B cell (primary cell): ENCODE results near the gene GABRG2. TPM values are rescaled to one million over a fixed set of nuclear protein-coding genes. Genes with fewer than 3 reads are reported as not detected.
"Not testable (repeated sequence)": the region's sequence is repeated elsewhere in the genome, so short reads cannot be mapped to it uniquely, and the experiment has no call there.

Source experiments
- ATAC-seq: fragments of 200-7000 bp; cut with Tn5 transposase; one replicate; pipeline ENCODE4 v1.10.0; 2021; ENCODE audit warnings: low read depth, mild to moderate bottlenecking, moderate number of reproducible peaks, moderate library complexity
- CTCF ChIA-PET: fragments of 350-600 bp; sonication (Branson Sonifier 250); formaldehyde crosslinking; loops from one replicate; lab custom pipeline; 2021; ENCODE audit warnings: antibody characterized with exemption, inconsistent platforms; lab: Charles Lee
- POLR2A ChIA-PET: fragments of 350-600 bp; sonication (Branson Sonifier 250); formaldehyde crosslinking; loops from one replicate; lab custom pipeline; 2021; ENCODE audit warnings: antibody characterized with exemption; lab: Charles Lee
- DNase-seq: peaks from one replicate; pipeline ENCODE4 v3.0.0; 2013
- H2AFZ ChIP-seq: 2 replicates; pipeline ENCODE4 v1.6.1; 2012; ENCODE audit warnings: mild to moderate bottlenecking, low read depth, low read length; ENCODE audit not compliant: insufficient read depth, poor library complexity, severe bottlenecking
- H3K27ac ChIP-seq, 2 donors: 1 replicate in 1 of 2; 2 replicates in 1 of 2; pipeline ENCODE4 v1.5.1; 2012 to 2013; ENCODE audit warnings: low read length in 2 of 2, mild to moderate bottlenecking in 2 of 2, moderate library complexity in 1 of 2
- H3K27me3 ChIP-seq, 4 experiments: fragments of 200-600 bp in 1 of 4; sonication (generic) in 1 of 4; replicated peaks in 1 of 4; 1 replicate in 2 of 4; 2 replicates in 2 of 4; pipeline versions ENCODE4 v1.6.1 to v1.7.0; 2013 to 2016; ENCODE audit warnings: low read length in 3 of 4, mild to moderate bottlenecking in 2 of 4, mixed read lengths in 1 of 4, moderate library complexity in 1 of 4; ENCODE audit not compliant: insufficient read depth in 4 of 4, control insufficient read depth in 3 of 4; ENCODE audit errors: control extremely low read depth in 1 of 4
- H3K36me3 ChIP-seq, 2 experiments: replicated peaks in 1 of 2; 1 replicate in 1 of 2; 2 replicates in 1 of 2; pipeline versions ENCODE4 v1.6.1 to v1.7.1; 2013; ENCODE audit warnings: low read length in 1 of 2; ENCODE audit not compliant: insufficient read depth in 2 of 2, control insufficient read depth in 1 of 2; ENCODE audit errors: control extremely low read depth in 1 of 2, extremely low read depth in 1 of 2
- H3K4me1 ChIP-seq, 2 donors: fragments of 200-600 bp in 1 of 2; sonication (generic) in 1 of 2; 1 replicate in 1 of 2; 2 replicates in 1 of 2; pipeline versions ENCODE4 v1.5.1 to v1.6.1; 2013 to 2017; ENCODE audit warnings: low read length in 2 of 2; ENCODE audit not compliant: control insufficient read depth in 2 of 2, insufficient read depth in 2 of 2
- H3K4me2 ChIP-seq: replicated peaks from 2 replicates; pipeline ENCODE3; 2012; ENCODE audit warnings: mild to moderate bottlenecking, low read depth, low read length; ENCODE audit not compliant: poor library complexity, severe bottlenecking
- H3K4me3 ChIP-seq, 5 experiments: fragments of 200-600 bp in 1 of 5; sonication (generic) in 1 of 5; 1 replicate in 3 of 5; 2 replicates in 2 of 5; pipeline versions ENCODE4 v1.5.1 to v1.7.0; 2011 to 2016; ENCODE audit warnings: low read length in 4 of 5, mild to moderate bottlenecking in 4 of 5, low read depth in 2 of 5, control low read depth in 1 of 5, moderate library complexity in 1 of 5; ENCODE audit not compliant: insufficient read depth in 1 of 5; ENCODE audit errors: control extremely low read depth in 1 of 5, extremely low read depth in 1 of 5
- H3K79me2 ChIP-seq: fragments of 200-600 bp; sonication (generic); one replicate; pipeline ENCODE4 v1.6.0; 2016; ENCODE audit warnings: low read length; ENCODE audit not compliant: control insufficient read depth, insufficient read depth
- H3K9ac ChIP-seq: fragments of 200-600 bp; sonication (generic); 2 replicates; pipeline ENCODE4 v1.6.1; 2017; ENCODE audit warnings: mild to moderate bottlenecking, low read length, moderate library complexity
- H3K9me3 ChIP-seq, 3 donors: one replicate each; pipeline versions ENCODE4 v1.6.1 to v1.7.1; 2013; ENCODE audit warnings: low read length in 2 of 3; ENCODE audit not compliant: control insufficient read depth in 2 of 3, insufficient read depth in 1 of 3; ENCODE audit errors: control extremely low read depth in 1 of 3
- H4K20me1 ChIP-seq: 2 replicates; pipeline ENCODE4 v1.6.0; 2012; ENCODE audit warnings: mild to moderate bottlenecking, low read length; ENCODE audit not compliant: insufficient read depth, control insufficient read depth, poor library complexity, severe bottlenecking
- H3K27ac Mint-ChIP-seq: one replicate; pipeline ENCODE4 v1.8.0; 2021; ENCODE audit warnings: mixed read lengths
- H3K27me3 Mint-ChIP-seq: one replicate; pipeline ENCODE4 v1.8.0; 2021; ENCODE audit warnings: mixed read lengths
- H3K4me1 Mint-ChIP-seq: one replicate; pipeline ENCODE4 v1.8.0; 2021; ENCODE audit warnings: mixed read lengths
- H3K4me3 Mint-ChIP-seq: one replicate; pipeline ENCODE4 v1.8.0; 2021; ENCODE audit warnings: mixed read lengths
- H3K9me3 Mint-ChIP-seq: one replicate; pipeline ENCODE4 v1.8.0; 2022; ENCODE audit warnings: mixed read lengths; ENCODE audit not compliant: insufficient read depth
- EZH2 ChIP-seq: IDR thresholded peaks from 2 replicates; pipeline ENCODE4 v1.6.1; 2012; ENCODE audit warnings: borderline replicate concordance, low read depth, mild to moderate bottlenecking, moderate library complexity, low read length; ENCODE audit not compliant: insufficient read depth, poor library complexity, severe bottlenecking
- WGBS: methylation state at CpG from one replicate; pipeline ENCODE4 v1.1.5; 2013; ENCODE audit warnings: missing lambda C conversion rate; ENCODE audit not compliant: insufficient coverage; 5-methylcytosine and 5-hydroxymethylcytosine counted together
- intact Hi-C: fragments of 100-400 bp; cut with micrococcal nuclease; formaldehyde crosslinking; loops from one replicate; pipeline ENCODE4 v1.10.0; 2022
- polyA plus RNA-seq: library from polyadenylated mRNA; depleted of rRNA; stranded (reverse); fragments of >200 nt; gene quantifications from 2 replicates; pipeline ENCODE4 v1.2.3, GENCODE V29; 2012
- total RNA-seq, 2 donors: library from RNA; stranded (reverse); fragments of 120-200 nt in 1 of 2; gene quantifications; 1 replicate in 1 of 2; 2 replicates in 1 of 2; pipeline versions ENCODE4 v1.2.3 to v1.2.4, GENCODE V29; 2013 to 2022
- TF ChIP-seq, protein P1 (sequence below): fragments of 200-600 bp; IDR thresholded peaks from one replicate; pipeline ENCODE4 v1.8.0; 2022; ENCODE audit warnings: antibody characterized with exemption, mild to moderate bottlenecking

The GABRG2 gene
- total and polyA plus RNA-seq, 2 donors (not counting 1 experiment from before 2014, with no cell fraction given) = not detected

DNA sequence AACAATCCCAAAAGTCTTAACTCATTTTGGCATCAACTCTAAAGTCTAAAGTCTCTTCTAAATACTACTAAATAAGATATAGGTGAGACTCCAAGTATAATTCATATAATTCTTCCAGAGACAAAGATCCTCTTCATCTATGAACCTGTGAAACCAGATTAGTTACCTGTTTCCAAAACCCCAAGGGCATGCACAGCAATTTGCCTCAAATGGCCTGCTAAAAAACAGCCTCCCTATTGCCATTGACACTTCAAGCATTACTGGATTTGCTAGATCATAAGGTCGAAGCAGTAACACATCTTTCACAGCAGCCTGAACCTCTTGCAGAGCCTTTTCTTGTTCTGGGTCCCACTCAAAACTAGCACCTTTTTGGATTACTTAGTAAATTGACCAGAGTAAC is 20.3 kb upstream of the GABRG2 start:
- WGBS = 50% methylated on average over 1 of the region's 1 CpG
- H3K9ac ChIP-seq = no peak overlapping the region
- H3K4me1 Mint-ChIP-seq = no peaks in the 10 kb centered on the region
- no peak overlapping the region for H3K4me3 ChIP-seq
- H3K9me3 Mint-ChIP-seq = no peaks in the 10 kb centered on the region
- POLR2A ChIA-PET = no interaction called here
- H3K79me2 ChIP-seq = no peaks in the 10 kb centered on the region
- no peaks in the 10 kb centered on the region for H3K27me3 ChIP-seq
- ATAC-seq (no peak), DNase-seq (no peak)
- no peak for TF ChIP-seq EZH2
- TF ChIP-seq, protein P1, sequence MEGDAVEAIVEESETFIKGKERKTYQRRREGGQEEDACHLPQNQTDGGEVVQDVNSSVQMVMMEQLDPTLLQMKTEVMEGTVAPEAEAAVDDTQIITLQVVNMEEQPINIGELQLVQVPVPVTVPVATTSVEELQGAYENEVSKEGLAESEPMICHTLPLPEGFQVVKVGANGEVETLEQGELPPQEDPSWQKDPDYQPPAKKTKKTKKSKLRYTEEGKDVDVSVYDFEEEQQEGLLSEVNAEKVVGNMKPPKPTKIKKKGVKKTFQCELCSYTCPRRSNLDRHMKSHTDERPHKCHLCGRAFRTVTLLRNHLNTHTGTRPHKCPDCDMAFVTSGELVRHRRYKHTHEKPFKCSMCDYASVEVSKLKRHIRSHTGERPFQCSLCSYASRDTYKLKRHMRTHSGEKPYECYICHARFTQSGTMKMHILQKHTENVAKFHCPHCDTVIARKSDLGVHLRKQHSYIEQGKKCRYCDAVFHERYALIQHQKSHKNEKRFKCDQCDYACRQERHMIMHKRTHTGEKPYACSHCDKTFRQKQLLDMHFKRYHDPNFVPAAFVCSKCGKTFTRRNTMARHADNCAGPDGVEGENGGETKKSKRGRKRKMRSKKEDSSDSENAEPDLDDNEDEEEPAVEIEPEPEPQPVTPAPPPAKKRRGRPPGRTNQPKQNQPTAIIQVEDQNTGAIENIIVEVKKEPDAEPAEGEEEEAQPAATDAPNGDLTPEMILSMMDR = no peak
- intact Hi-C loops = no loop called here
- H3K9me3 ChIP-seq = no peaks in the 10 kb centered on the region
- H3K27ac ChIP-seq = no peak overlapping the region
- no peaks in the 10 kb centered on the region for H3K27me3 Mint-ChIP-seq
- no peak overlapping the region for H3K4me3 Mint-ChIP-seq
- H4K20me1 ChIP-seq = no peaks in the 10 kb centered on the region
- no peak overlapping the region for H3K27ac Mint-ChIP-seq
- CTCF ChIA-PET = no interaction called here
- H2AFZ ChIP-seq = no peak overlapping the region
- no peaks in the 10 kb centered on the region for H3K4me1 ChIP-seq
- no peaks in the 10 kb centered on the region for H3K36me3 ChIP-seq
- no peak overlapping the region for H3K4me2 ChIP-seq

DNA sequence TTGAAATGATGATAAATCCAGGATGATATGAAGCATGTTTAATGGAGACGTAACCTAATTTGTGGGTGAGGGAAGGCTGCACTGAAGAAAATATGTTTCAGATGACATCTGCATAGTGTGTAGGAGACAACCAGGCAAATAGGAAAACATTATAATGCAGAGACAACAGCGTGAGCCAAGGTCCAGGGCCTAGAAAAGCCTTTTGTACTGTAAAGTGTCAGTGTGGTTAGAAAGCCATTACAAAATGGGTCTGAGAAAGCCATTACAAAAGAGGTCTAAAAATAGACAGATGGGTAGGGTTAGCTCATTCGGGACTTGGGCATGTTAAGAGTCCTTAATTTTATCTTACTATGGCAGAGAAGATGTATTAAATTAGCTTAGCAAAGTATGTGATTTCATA is 14.9 kb upstream of the GABRG2 start:
- ChIA-PET CTCF (no interaction called here), POLR2A (no interaction called here)
- no peak for DNase-seq
- Histone ChIP-seq H3K36me3 (no peaks in the 10 kb centered on the region), H2AFZ (no peak overlapping the region), H3K27ac (no peak overlapping the region), H3K79me2 (no peaks in the 10 kb centered on the region), H4K20me1 (no peaks in the 10 kb centered on the region), H3K9me3 (no peaks in the 10 kb centered on the region), H3K27me3 (no peaks in the 10 kb centered on the region), H3K9ac (no peak overlapping the region), H3K4me2 (no peak overlapping the region), H3K4me3 (no peak overlapping the region), H3K4me1 (no peaks in the 10 kb centered on the region)
- Mint-ChIP-seq H3K27me3 (no peaks in the 10 kb centered on the region), H3K4me3 (no peak overlapping the region), H3K4me1 (no peaks in the 10 kb centered on the region), H3K27ac (no peak overlapping the region), H3K9me3 (peaks cover 5% of the 10 kb centered on the region)
- no peak for ATAC-seq
- no peak for TF ChIP-seq EZH2
- TF ChIP-seq, protein P1 = no peak
- WGBS = 71% methylated on average over 2 of the region's 3 CpGs
- intact Hi-C loops = no loop called here

DNA sequence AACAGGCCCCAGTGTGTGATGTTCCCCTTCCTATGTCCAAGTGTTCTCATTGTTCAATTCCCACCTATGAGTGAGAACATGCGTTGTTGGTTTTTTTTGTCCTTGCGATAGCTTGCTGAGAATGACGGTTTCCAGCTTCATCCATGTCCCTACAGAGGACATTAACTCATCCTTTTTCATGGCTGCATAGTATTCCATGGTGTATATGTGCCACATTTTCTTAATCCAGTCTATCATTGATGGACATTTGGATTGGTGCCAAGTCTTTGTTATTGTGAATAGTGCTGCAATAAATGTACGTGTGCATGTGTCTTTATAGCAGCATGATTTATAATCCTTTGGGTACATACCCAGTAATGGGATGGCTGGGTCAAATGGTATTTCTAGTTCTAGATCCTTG is 12.5 kb upstream of the GABRG2 start:
- H3K36me3 ChIP-seq, H3K4me3 ChIP-seq, H3K27me3 Mint-ChIP-seq, POLR2A ChIA-PET, CTCF ChIA-PET, H3K4me2 ChIP-seq, ATAC-seq, H2AFZ ChIP-seq, H3K27ac ChIP-seq, H4K20me1 ChIP-seq, H3K9ac ChIP-seq, H3K9me3 Mint-ChIP-seq, H3K9me3 ChIP-seq, DNase-seq, H3K4me3 Mint-ChIP-seq, H3K79me2 ChIP-seq, H3K4me1 Mint-ChIP-seq, H3K27me3 ChIP-seq, intact Hi-C loops, H3K27ac Mint-ChIP-seq, H3K4me1 ChIP-seq: not testable (repeated sequence)
- WGBS = no CpG with 5 or more reads among the region's 4 CpGs
